Measurements from ENCODE around the gene CNOT8. TPM values are rescaled to one million over a fixed set of nuclear protein-coding genes. Genes with fewer than 3 reads are reported as not detected.

The CNOT8 gene
- total and polyA plus RNA-seq, 9 of the 15 experiments (the other 6 are each of a cell fraction or from before 2014, with no cell fraction given) = 15.2 to 68.9 (median 52.1) TPM

DNA sequence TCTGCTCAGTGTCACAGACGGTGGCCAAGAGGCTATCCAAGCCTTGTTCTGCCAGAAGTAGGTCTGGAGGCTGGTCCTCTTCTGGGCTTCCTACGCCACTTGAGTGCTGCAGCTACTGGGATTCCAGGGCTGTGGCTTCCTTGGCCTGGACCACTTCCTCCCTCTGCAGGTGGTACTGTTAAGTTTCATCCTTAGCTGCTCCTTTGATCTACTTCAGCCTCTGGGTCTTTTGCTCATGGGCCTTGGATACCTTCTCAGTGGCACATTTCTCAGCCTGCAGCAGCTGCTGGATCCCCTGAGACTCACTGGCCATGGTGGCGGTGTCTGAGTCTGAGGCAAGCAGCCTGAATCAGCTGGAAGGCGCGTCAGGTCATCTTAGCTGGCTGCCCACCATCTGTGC, 10.3 kb downstream of the CNOT8 start:
- FAIRE-seq (peak; percentile 52), DNase-seq (ENCODE audit: extremely low read depth in 1 of 4, low spot score in 3 of 4) (peak in 3 of 4 experiments; percentile 22 to 55 (median 49)), ATAC-seq (peak; percentile 89)
- ChIA-PET CTCF (ENCODE audit: low intra/inter-chr PET ratio) (interaction anchor here (0.8 to 1.3 kb wide), 2 partner anchors 56 to 219 kb away, joined by 3 to 11 read pairs; no protein-coding TSS in a partner anchor), POLR2A (interaction anchor here (0.8 to 2.6 kb wide), 7 partner anchors 9 to 219 kb away, joined by 3 to 11 read pairs (median 4); no protein-coding TSS in a partner anchor)
- Histone ChIP-seq H3K9ac (ENCODE audit: insufficient read depth in 1 of 2, low read depth in 2 of 2, low read length in 2 of 2) (no peak overlapping the region), H3K4me3 (no peak overlapping the region), H3K36me3 (ENCODE audit: control insufficient read depth, insufficient read depth, low read length) (peaks cover 76% of the 10 kb centered on the region), H3K79me2 (ENCODE audit: control insufficient read depth, insufficient read depth, low read length) (peaks cover 20% of the 10 kb centered on the region; the same call in 2 of the 3 replicates), H2AFZ (ENCODE audit: low read depth, low read length) (no peak overlapping the region), H3K4me1 (replicated peaks in 1 of 2; ENCODE audit: control insufficient read depth in 2 of 2, insufficient read depth in 2 of 2, low read length in 2 of 2) (no peaks in the 10 kb centered on the region), H3K9me1 (ENCODE audit: control insufficient read depth, insufficient read depth, low read length) (no peaks in the 10 kb centered on the region), H4K20me1 (replicated peaks; ENCODE audit: control insufficient read depth, insufficient read depth, low read length) (no peaks in the 10 kb centered on the region; the same call in 1 of the 2 replicates), H3K27ac (ENCODE audit: extremely low read depth, low read depth, low read length) (no peak overlapping the region), H3K9me3 (replicated peaks; ENCODE audit: control insufficient read depth, insufficient read depth, low read depth, low read length) (no peaks in the 10 kb centered on the region), H3K27me3 (ENCODE audit: control insufficient read depth in 2 of 2, insufficient read depth in 2 of 2, low read length in 2 of 2) (no peaks in the 10 kb centered on the region), H3K4me2 (ENCODE audit: insufficient read depth, low read length) (no peak overlapping the region)
- 93% methylated on average over 4 of the region's 5 CpGs for WGBS (ENCODE audit: insufficient coverage, low coverage, missing lambda C conversion rate)
- intact Hi-C loops (cut with micrococcal nuclease) (loop anchor here (1.0 to 2.0 kb wide), 2 partner anchors 50 to 218 kb away; no protein-coding TSS in a partner anchor), in situ Hi-C loops (cut with MboI) (no loop called here)
- no TSS peak for BruUV-seq (replicated peaks)
- TF ChIP-seq, protein P1, sequence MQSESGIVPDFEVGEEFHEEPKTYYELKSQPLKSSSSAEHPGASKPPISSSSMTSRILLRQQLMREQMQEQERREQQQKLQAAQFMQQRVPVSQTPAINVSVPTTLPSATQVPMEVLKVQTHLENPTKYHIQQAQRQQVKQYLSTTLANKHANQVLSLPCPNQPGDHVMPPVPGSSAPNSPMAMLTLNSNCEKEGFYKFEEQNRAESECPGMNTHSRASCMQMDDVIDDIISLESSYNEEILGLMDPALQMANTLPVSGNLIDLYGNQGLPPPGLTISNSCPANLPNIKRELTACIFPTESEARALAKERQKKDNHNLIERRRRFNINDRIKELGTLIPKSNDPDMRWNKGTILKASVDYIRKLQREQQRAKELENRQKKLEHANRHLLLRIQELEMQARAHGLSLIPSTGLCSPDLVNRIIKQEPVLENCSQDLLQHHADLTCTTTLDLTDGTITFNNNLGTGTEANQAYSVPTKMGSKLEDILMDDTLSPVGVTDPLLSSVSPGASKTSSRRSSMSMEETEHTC (IDR thresholded peaks at IDR 0.05) = no peak
- TF ChIP-seq ZNF23 (CRISPR knock-in tag; IDR thresholded peaks at IDR 0.05) (no peak), ZBTB33 (CRISPR knock-in tag; IDR thresholded peaks at IDR 0.05) (peak; percentile 96), ZFP91 (CRISPR knock-in tag; IDR thresholded peaks at IDR 0.05) (no peak), ZNF124 (CRISPR knock-in tag; IDR thresholded peaks at IDR 0.05) (no peak), SMC3 (conservative IDR thresholded peaks at IDR 0.05; ENCODE audit: insufficient read depth, low read depth, low read length) (peak; percentile 51; the same call in 1 of the 2 replicates), ETS2 (tag; IDR thresholded peaks at IDR 0.05; ENCODE audit: borderline replicate concordance, poor library complexity, severe bottlenecking) (no peak), KHSRP (IDR thresholded peaks at IDR 0.05) (no peak), STAG1 (CRISPR knock-in tag; IDR thresholded peaks at IDR 0.05; ENCODE audit: borderline replicate concordance) (peak; percentile 13; the same call in 1 of the 2 replicates), MTA2 (IDR thresholded peaks at IDR 0.05; ENCODE audit: low read depth) (no peak)
- TF ChIP-seq, protein P2, sequence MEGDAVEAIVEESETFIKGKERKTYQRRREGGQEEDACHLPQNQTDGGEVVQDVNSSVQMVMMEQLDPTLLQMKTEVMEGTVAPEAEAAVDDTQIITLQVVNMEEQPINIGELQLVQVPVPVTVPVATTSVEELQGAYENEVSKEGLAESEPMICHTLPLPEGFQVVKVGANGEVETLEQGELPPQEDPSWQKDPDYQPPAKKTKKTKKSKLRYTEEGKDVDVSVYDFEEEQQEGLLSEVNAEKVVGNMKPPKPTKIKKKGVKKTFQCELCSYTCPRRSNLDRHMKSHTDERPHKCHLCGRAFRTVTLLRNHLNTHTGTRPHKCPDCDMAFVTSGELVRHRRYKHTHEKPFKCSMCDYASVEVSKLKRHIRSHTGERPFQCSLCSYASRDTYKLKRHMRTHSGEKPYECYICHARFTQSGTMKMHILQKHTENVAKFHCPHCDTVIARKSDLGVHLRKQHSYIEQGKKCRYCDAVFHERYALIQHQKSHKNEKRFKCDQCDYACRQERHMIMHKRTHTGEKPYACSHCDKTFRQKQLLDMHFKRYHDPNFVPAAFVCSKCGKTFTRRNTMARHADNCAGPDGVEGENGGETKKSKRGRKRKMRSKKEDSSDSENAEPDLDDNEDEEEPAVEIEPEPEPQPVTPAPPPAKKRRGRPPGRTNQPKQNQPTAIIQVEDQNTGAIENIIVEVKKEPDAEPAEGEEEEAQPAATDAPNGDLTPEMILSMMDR (IDR thresholded peaks at IDR 0.05 in 2 of 3, conservative IDR thresholded peaks at IDR 0.05 in 1 of 3; ENCODE audit: insufficient read depth in 2 of 3, low read depth in 1 of 3, low read length in 3 of 3) = peak; percentile 54 to 73 (median 60)
- TF ChIP-seq, protein P3, sequence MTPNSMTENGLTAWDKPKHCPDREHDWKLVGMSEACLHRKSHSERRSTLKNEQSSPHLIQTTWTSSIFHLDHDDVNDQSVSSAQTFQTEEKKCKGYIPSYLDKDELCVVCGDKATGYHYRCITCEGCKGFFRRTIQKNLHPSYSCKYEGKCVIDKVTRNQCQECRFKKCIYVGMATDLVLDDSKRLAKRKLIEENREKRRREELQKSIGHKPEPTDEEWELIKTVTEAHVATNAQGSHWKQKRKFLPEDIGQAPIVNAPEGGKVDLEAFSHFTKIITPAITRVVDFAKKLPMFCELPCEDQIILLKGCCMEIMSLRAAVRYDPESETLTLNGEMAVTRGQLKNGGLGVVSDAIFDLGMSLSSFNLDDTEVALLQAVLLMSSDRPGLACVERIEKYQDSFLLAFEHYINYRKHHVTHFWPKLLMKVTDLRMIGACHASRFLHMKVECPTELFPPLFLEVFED (CRISPR knock-in tag; conservative IDR thresholded peaks at IDR 0.05) = no peak
